Hematopoietic multipotent progenitor cell treated with erythropoietin and hydrocortisone succinate and interleukin-3 and kit ligand, for 8 days (in vitro differentiated cells): ENCODE data around the gene AFG1L.
"Not testable (repeated sequence)": the region's sequence is repeated elsewhere in the genome, so short reads cannot be mapped to it uniquely, and the experiment has no call there.

Experiments used
- DNase-seq: peaks from one replicate; pipeline ENCODE4 v3.0.0-alpha.2; 2015

Gene AFG1L

DNA sequence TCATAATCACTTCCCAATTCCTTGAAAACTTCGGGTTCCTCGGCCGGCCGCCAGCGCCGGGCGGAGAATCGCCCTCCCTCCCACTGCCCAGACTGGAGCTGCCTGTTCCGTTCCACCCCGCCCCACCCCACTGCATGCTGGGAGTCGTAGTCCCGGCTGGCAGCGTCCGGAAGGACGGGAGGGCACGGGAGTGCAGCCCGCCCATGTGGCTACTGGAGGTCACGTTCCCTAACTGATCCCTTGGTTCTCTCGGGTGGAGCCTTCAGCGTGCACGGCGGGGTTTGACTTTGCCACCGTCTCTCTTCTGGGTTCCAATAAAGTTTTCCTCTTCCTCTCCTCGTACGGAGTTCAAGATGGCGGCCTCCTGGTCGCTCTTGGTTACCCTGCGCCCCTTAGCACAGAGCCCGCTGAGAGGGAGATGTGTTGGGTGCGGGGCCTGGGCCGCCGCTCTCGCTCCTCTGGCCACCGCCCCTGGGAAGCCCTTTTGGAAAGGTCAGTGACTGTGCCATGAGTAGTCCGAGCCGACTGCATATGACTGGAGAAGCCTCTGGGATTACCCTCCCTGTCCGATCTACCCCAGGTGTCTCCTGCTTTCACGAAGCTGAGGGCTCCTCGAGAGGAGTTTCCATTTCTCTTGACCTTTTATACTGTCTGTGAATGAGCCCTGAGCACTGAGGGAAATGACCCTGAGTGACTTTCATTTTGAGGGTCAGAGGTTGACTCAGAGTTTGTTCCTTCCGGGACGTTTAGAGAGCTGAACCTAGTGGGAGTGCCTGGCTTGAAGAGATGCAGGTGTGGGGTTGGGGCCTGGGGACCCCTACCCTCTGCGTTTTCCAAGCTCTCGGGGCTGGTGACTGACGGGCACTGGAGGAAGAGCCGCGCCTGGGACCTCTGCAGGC, at the start of gene AFG1L:
AFG1L (plus strand) TSS at position 328 of the 899 bp plus-strand sequence; CDS start at position 354, 26 bp downstream.
- DNase-seq: peak; percentile 93

GRCh38 chr6:108245095-108245494, 49.8 kb upstream of the AFG1L start:
- not testable (repeated sequence) for DNase-seq

DNA sequence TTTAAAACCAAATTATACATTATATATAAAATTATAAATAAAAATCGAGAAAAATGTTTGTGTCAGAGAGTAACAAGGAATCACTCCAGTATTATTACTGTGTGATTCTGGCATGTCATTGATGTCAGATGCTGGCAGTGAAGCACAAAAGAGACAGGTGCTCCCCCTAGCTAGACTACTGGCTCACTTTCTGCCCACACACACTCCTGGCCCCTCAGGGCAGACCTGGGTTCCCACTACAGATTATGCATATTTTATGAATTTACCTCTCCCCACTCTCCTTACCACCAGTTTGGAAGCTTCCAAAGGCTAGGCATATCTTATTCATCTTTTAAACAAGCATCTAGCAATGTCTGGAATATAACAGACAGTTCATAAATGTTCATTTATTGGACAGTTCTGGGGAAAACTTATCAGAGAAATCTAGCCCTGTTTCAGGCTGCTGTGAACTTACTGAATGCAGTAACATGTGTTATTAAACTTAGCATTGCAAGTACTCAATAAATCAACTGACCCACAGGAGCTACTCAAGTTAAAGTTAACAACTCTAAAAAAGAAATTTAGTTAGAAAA, 46.8 kb upstream of the AFG1L start:
- DNase-seq: no peak

DNA sequence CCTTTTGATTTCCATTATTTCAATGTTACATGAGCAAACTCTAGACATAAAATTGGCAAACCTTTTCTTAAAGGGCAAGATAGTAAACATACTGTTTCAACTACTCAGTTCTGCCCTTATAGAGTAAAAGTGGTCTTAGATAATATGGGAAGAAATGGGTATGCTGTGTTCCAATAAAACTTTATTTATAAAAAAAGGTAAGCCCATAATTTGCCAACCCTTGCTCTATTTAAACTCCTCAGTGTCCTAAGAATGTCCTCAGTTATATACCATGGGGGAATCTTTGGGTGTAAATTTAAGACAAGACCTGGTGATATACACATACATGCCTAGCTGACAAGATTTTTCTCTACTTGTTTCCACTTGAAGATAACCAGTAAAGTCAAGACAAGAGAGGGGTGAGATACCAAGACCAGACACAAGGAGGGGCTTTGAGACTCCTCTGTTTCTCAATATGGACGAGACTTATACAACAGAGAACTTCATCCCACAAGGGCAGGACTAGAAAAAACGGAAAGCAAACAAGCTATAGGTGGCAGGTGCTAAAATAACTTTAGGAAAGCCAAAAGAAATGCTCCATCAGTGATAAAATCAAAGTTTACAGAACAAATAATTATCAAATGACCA, 44.5 kb upstream of the AFG1L start:
- DNase-seq: peak; percentile 66

DNA sequence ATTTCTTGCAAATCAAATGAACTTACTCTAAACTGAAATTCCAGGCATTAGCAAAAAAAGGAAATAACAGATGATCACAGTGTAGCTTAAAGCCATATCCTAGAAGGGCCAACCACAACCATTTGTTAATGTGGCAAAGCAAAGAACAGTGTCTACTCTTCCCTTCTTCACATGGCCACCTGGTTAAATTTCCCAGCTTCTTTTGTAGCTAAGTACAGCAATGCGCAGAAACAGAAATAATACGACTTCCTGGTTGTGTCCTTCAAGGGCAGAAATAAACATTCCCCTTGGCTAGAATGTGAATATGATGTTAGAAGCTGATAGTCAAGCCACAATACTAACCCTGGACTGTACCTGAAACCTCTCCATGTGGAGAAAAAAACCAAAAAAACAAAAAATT, 43.6 kb upstream of the AFG1L start:
- DNase-seq: no peak

- DNase-seq: no peak
Measured at GRCh38 chr6:108252055-108252454, 42.8 kb upstream of the AFG1L start.

DNA sequence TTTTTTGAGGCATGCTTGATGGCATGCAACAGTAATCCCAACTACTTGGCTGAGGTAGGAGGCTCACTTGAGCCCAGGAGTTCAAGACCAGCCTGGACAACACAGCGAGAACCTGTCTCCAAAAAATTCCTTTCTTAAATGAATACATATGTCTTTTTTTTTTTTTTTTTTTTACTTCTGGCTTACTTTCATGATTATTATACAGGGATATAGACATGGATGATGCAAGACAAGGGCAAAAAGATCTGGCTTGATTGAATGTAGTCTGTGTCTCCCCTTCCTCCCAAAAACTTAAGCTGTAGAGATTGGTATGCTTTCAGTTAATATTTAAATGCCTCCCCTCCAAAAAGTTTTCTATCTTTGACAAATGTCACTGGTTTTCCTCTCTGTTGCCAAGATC, 41.6 kb upstream of the AFG1L start:
- DNase-seq: no peak

GRCh38 chr6:108254433-108255410, 40.1 kb upstream of the AFG1L start:
- no peak for DNase-seq

DNA sequence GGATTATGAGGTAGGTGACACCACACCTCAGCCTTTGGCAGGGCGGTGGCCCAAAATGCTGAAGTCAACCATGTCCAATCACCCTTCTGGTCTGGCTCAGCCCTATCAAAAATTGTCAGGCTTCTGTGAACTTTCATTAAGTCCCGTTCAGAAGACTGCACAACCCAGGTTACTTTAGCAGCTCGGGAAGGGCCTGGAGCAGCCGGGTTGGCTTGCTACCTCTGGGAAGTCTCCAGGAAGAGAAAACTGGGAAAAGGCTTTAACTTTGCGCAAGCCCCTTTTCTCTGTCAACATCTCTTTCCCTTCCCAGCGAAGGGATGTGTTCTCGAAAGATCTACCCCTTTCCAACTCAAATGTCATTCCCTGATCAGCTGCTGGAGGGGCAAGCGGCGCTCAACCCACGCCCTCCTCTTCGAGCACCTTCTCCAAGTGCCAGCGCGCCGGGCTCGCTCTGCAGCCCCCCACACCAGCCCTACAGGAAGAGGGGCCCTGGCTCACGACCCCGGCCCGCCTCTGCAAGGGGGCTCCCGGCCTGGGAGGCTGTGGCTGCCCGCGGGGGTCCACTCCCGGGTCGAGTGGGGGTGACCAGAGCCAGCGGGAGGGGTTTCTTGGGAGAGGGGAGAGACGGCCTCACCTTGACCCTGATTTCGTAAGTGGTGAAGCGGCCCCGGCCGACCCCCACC, 34.6 kb upstream of the AFG1L start:
- peak; percentile 93 for DNase-seq

DNA sequence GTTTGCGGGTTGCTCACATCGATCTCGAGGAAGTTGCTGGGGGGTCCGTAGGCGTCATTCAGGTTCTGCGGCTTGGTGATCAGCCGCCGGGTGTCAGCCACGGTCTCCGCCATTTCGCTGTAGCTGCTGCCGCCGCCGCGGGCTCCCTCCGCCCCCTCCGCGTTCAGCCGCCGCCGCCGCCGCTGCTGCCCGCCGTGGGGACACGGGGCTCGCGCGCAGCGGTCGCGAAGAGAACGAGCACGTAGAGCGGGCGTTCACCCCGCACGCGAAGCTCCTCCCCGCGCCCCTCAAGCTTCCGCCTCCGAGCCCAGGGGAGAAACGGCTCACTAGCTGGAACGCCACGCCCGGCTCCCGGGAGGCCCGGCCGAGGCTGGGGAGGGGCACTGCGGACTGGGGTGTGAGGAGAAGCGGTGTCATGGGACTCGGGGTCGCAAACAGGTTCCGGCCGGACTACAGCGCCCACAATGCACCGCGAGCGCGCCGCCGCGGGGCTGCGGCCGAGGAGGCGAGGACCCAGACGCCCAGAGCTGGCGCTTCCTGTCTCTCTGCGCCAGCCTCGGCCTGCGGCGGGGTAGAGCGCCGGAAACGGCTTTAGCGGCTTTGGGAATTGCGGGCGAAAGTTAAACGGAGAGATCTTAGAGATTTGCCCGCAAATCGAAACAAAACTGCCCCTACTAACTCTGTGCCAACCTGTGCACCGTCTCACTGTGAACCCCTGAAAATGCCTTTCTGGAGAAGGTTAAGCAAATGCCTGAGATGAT, 33.9 kb upstream of the AFG1L start, which contains the start of gene SNX3:
SNX3 (minus strand) TSS at position 232 of the 761 bp plus-strand sequence; CDS start at position 113, 119 bp downstream.
- peak; percentile 97 for DNase-seq

GRCh38 chr6:108263371-108263770, 31.5 kb upstream of the AFG1L start:
- DNase-seq: no peak

- DNase-seq: no peak
Measured at GRCh38 chr6:108268845-108269244, 26.0 kb upstream of the AFG1L start.

DNA sequence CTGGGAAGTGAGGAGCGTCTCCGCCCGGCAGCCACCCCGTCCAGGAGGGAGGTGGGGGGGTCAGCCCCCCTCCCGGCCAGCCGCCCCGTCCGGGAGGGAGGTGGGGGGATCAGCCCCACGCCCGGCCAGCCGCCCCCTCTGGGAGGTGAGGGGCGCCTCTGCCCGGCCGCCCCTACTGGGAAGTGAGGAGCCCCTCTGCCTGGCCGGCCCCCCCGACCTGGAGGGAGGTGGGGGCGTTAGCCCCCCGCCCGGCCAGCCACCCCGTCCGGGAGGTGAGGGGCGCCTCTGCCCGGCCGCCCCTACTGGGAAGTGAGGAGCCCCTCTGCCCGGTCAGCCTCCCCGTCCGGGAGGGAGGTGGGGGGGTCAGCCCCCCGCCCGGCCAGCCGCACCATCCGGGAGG, 24.9 kb upstream of the AFG1L start:
- not testable (repeated sequence) for DNase-seq

- DNase-seq: no peak
Measured at GRCh38 chr6:108274546-108274945, 20.3 kb upstream of the AFG1L start.

DNA sequence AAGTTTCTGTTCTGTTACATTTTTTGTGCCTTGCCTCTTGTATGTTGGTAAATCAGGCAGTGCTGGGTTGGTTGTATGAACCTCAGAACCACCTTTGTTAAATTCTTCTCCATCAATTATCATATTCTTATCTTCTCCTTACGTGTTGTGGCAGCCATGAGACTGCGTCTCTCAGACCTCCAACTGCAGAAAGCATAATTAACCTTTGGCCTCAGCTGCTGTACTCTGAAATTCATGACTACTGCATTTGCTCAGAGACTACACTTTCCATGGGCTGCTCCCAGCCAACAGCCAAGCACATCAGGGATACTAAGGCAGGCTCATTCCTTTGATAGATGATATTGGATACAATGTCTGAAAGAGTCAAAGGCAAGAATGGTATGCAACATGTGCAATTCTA, 18.9 kb upstream of the AFG1L start:
- no peak for DNase-seq

GRCh38 chr6:108277295-108277694, 17.6 kb upstream of the AFG1L start:
- DNase-seq: no peak

DNA sequence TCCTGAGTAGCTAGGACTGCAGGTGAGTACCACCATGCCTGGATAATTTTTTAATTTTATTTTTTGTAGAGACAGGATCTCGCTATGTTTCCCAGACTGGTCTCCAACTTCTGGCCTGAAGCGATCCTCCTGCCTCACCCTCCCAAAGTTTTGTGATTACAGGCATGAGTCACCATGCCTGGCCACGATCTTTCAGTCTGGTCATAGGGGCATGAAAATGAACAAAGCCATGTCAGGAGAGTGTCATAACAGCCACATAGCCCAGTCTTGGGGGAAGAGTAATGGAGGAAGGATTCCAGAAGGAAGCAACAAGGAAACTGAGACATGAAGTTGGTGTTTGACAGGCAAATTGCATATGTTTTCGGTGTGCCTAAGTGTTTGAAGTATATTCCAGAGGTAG, 17.0 kb upstream of the AFG1L start:
- no peak for DNase-seq

GRCh38 chr6:108285381-108285780, 9.5 kb upstream of the AFG1L start:
- DNase-seq: no peak

DNA sequence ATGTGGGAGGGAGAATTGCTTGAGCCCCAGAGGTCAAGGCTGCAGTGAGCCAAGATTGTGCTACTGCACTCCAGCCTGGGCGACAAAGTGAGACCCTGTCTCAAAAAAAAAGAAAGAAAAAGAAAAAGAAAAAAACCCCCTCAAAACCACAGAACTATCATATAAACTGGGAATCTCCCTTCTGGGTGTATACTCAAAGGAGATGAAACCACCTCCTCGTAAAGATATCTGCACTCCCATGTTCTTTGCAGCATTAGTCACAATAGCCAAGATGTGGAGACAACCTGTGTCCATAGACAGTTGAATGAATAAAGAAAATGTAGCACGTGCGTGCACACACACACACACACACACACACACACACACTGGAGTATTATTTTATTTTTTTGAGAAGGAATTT, 8.5 kb upstream of the AFG1L start:
- DNase-seq: no peak

DNA sequence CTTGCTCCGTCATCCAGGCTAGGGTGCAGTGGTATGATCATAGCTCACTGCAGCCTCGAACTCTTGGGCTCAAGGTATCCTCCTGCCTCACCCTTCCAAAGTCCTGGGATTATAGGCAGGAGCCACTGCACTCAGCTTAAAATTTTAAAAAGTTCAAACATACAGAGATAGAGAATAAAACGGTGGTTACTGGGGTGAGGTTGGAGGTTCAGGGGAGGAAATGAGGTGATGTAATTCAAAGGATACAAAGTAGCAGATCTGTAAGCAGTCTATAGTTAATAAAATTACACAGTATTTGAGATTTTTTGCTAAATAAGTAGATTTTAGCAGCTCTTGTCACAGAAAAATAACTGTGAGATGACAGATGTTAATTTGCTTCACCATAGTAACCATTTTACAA, 7.5 kb upstream of the AFG1L start:
- no peak for DNase-seq

GRCh38 chr6:108288742-108289141, 6.1 kb upstream of the AFG1L start:
- DNase-seq: no peak
